GM18526 (cell line): ENCODE data around the gene LRIG1.

ENCODE experiments used
- POLR2A ChIP-seq: IDR thresholded peaks from 3 replicates; pipeline ENCODE4 v1.6.1; 2011; ENCODE audit not compliant: insufficient read length; ENCODE audit errors: extremely low read depth

LRIG1 gene

GRCh38 chr3:66394753-66395249 is 106.0 kb downstream of the LRIG1 start:
- TF ChIP-seq POLR2A = no peak

DNA sequence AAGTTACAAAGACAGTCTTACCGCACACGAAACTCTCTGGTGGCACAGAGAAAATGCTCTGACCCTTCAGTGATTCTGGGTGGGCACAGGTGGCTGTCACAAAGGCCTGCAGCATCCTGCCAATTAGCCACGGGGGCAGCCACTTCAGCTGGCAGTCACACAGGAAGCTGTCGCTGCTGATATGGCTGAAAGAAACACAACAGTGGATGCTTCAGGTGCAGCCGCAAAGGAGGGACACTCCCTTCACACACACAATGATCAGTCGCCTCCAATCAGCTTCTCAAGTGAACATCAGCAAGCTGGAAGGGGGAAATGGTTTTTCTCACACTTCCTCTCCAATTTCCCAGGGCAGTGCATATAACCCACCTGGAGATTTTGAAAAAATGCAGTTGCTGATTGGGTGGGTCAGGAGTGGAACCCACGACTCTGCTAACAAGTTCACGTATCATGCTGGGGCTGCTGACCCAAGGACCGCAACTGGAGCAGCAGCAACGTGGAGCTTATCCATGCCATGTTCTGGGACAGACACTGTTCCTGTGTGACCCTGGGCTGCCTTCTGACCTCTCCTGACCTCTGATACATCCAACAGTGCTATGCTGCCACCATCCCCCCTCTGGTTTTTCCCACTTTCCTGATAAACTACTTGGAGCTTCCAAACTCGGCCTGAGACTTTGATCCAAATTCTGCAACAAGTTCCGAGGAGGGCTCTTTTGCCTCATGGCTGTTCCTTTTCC is 106.6 kb downstream of the LRIG1 start:
- no peak for TF ChIP-seq POLR2A

DNA sequence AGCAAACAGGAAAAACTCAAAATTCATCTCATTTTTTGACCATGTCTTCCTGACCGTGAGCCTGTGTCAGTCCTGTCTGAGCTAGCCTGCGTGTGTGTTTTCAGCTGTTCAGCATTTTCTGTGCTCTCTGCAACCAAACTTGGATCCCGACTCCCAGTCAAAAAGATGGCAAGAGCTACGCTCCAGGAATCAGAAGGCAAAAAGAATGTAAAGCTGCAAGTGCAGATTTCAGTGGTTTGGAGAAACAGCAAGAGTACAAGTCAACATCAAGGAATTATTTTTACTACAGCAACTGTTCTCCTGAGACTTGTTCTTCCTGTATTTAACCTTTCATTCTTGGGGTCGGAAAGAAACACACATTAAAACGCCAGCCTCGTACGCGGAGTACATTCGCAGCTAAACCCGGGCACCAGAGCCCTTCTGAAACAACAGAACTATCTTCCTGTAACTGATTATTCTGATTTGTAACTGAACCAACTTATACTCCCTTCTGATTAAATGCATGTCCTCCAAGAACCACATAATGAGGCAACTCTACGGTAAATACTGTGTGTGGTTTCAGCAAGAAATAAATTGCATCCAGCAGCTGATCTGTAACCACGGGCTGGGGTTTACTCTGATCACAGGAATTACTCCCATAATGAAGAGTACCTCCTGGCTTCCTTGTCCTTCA is 107.4 kb downstream of the LRIG1 start:
- no peak for TF ChIP-seq POLR2A

DNA sequence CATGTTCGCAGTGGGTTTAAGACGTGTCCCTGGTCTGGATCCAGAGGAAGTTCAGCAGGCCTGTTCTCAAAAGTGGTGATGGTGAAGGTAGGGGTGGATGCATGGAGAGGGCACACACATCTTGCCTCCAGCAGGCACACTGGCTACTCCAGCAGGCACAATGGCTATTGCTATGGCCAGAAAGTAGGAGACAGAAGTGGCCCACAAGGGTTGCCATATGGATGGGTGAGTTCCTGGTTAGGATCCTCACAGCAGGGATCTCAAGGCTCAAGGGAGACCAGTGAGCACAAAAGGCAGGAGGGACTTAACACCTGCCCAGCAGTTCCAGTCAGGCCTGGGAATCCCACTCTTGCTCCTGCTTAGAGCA is 107.9 kb downstream of the LRIG1 start:
- no peak for TF ChIP-seq POLR2A

DNA sequence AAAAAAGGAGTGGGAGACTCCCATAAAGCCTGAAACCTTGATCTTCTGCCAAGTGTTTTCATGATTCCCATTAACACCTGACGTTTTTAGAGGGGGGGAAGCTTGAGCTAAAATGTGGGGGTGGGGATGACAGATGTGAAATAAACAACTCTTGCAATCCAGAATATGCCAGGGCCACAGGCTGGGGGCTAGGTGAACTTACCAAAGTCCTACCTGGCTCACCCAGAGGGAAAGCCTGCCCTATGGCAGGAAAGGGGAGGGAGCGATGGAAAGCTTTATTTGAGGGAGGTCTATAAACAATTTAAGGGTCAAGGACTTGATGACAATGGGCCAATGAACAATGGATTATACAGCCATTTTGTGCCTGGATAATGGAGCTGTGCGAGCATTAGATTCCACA is 108.3 kb downstream of the LRIG1 start:
- no peak for TF ChIP-seq POLR2A

- TF ChIP-seq POLR2A = no peak
Observed at GRCh38 chr3:66390013-66390412, 110.8 kb downstream of the LRIG1 start.

GRCh38 chr3:66386925-66387650 is 113.7 kb downstream of the LRIG1 start:
- TF ChIP-seq POLR2A = no peak

- no peak for TF ChIP-seq POLR2A
Observed at GRCh38 chr3:66386011-66386924, 114.6 kb downstream of the LRIG1 start.

DNA sequence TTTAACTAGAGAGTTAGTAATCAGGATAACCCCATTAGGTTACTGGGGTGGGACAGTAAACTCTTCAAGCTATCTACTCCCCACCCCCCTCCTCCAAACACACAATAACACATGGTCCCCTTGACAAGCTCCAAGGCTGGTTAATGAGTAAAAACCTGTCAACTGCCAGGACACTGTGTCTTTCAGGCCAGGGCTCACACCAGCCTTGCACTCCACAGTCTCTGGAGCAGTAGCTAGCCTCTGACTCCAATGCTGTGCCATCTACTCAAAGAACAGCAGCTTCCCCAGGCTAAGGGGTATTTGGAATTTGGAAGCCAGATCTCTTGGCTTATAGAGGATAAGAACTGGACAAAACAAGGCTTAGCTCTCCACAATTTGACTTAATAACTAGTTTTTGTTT is 115.8 kb downstream of the LRIG1 start:
- no peak for TF ChIP-seq POLR2A

DNA sequence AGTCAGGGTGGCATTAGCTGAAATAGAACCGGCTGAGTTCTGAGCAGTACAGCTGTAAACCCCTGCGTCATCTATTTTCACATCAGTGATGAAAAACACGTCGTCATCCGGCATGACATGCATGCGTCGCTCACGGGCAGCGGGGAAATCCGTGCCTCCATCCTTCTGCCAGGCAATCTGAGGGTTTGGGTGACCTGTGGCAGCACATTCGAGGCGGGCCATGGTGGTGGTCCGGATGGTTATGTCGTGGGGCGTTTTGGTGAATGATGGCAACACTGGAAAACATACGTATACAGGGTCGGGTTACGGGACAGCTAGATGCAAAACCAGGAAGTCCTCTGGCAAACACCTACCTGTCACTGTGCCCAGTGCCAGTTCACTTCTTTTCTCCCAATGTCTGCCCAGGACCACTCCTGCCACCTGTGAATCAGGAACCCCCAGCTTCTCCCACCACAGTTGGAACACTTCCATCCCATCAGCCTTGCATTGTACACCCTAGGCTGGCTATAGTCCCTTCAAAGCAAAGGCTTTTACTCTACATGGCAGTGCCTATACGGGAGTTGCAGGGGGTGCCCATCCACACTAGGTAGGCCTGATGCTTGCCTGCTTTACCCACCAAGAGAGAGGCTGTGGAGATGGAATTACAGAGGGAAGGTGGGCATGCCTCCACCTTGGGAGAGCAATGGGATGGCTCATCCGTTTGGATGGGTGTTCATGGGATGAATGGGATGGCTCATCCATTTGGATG is 116.7 kb downstream of the LRIG1 start:
- no peak for TF ChIP-seq POLR2A

DNA sequence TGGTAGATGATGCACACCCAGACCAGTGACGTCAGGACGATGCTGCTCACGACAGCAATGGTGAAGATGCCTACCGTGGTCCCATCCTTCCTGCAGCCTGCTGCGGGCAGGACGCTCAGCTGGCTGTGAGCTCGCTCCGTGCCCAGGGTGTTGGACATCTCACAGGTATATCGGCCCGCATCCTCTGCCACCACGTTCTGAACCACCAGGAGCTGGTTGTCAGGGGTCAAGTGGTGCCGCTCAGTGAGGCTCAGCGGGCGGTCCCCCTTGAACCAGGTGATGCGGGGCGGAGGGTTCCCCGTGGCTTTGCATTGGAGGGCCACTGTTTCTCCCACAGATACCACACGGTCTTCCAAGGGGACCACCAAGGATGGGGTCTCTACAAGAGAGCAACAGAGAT is 117.8 kb downstream of the LRIG1 start:
- no peak for TF ChIP-seq POLR2A

- no peak for TF ChIP-seq POLR2A
Observed at GRCh38 chr3:66382142-66382541, 118.7 kb downstream of the LRIG1 start.

DNA sequence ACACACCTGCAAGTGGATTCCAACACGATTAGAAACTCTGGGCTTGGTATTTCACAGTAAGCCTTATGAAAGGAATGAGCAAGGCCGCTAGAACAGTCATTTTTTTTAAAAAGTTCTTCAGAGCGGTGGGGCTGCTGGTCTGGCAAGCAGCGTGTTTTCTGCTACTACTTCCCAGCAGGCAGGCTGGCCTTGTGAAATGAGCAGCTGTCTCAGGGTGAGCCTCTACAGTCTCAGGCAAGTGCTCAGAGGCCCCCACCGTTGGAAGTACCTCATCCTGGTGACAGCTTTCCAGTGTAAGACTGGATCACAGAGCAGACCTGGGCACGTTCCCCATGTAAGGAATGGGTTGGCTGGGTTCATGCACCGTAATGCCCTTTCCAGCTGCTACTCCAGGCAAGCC is 119.2 kb downstream of the LRIG1 start:
- no peak for TF ChIP-seq POLR2A

DNA sequence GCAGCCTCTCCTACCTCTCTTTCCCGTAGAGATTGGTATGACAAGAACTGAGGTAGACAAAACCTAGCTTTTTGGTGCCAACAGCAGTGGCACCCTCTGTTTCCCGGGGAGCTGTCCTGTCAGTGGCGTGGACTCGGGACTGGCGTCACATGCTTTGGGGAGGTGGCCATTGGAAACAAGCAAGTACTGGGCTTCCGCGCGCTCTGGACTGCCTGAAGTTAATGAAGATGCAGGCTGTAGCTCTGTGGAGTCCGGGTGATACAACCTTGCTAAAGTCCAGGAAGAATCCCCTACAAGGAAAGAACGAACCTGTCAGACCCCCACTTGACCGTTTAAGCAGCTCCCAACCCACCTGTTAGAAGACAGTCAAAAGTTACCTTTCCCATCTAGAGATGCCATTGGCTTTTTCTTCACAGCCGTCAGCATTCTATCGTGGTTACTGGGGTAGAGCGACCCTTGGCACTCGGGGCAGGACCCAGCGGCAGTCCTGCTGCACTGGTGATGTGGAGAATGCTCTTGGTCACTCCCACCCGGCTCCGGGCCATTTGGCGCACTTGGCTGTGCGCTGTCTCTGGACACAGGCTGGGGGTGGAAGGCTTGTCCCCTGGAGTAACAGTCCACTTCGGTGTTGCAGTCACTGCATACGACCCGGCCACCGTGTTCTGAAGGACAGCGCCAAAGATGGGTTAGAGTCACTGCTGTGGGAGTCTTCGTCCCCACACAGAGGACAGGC is 120.5 kb downstream of the LRIG1 start:
- no peak for TF ChIP-seq POLR2A
